Measurements from ENCODE around the gene PSME1. TPM values are rescaled to one million over a fixed set of nuclear protein-coding genes. Genes with fewer than 3 reads are reported as not detected.

PSME1 gene
- total and polyA plus RNA-seq, 2 of the 13 experiments (the other 11 are each of a cell fraction or from before 2014, with no cell fraction given) = 159 to 608 TPM

DNA sequence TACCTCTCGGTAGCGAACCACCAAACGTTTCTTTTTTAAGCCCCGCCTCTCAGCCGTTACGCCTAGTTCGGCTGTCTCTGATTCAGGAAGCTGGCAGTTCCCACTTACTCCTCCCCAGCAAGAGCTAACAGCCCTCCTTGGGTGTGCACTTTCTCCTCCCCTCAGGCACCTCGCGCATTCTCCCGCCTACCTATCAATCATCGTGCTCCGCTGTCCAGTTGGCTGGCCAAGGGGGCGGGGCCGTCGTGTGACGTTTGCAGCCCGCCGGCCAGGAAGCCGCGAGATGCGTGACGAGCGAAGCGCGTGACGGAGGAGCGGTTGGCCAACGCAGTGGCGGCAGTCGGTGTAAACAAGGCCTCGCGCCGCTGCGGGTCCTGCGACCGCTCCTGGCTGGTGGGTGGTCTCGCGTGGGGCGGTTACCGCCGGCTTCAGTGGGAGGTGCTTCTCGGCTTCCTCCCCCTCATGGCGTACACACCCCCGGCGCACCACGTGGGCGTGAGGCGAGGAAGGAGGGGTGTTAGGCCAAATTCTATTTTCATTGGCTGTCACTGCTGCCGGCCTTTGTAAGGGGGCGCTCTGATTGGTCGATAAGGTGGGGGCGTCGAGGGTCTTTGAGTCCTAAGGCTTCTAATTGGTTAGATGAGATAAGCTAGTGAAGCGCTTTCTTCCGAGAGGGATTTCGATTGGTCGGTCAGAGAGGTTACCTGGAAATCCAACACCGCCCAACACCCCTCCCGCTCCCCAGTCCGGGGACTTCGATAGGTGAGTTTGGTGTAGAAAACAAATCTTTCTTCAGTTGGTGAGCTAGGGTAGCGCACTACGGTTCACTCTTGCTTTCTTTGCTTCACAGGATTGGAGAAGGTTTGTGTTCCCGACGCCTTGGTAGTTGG lies 21.2 kb upstream of the PSME1 start, which contains the start of the genes DCAF11 and NRL (continued):
- TF ChIP-seq ZNF550 (CRISPR knock-in tag; IDR thresholded peaks at IDR 0.05; ENCODE audit: borderline replicate concordance) (peak; percentile 82; the same call in 1 of the 2 replicates), TOE1 (CRISPR knock-in tag; IDR thresholded peaks at IDR 0.05) (no peak; the same call in 1 of the 2 replicates), JUND (CRISPR knock-in tag; IDR thresholded peaks at IDR 0.05) (peak; percentile 37; the same call in 1 of the 2 replicates), ZNF354B (CRISPR knock-in tag; IDR thresholded peaks at IDR 0.05) (no peak), ZNF556 (CRISPR knock-in tag; IDR thresholded peaks at IDR 0.05; ENCODE audit: borderline replicate concordance) (peak; percentile 41; the same call in 1 of the 2 replicates), HDAC1 (CRISPR knock-in tag; IDR thresholded peaks at IDR 0.05) (no peak), HNF4A (CRISPR knock-in tag; IDR thresholded peaks at IDR 0.05) (peak; percentile 57), MTA1 (CRISPR knock-in tag; IDR thresholded peaks at IDR 0.05; ENCODE audit: borderline replicate concordance) (peak; percentile 98; the same call in 1 of the 2 replicates), MED8 (CRISPR knock-in tag; IDR thresholded peaks at IDR 0.05; ENCODE audit: insufficient replicate concordance) (peak; percentile 67), NFIC (IDR thresholded peaks at IDR 0.05; ENCODE audit: low read length) (no peak), RCOR2 (CRISPR knock-in tag; IDR thresholded peaks at IDR 0.05) (peak; percentile 86), CEBPB (IDR thresholded peaks at IDR 0.05; ENCODE audit: borderline replicate concordance, low read depth, low read length) (peak; percentile 83; the same call in 1 of the 2 replicates), ZNF180 (CRISPR knock-in tag; IDR thresholded peaks at IDR 0.05; ENCODE audit: borderline replicate concordance, low read depth) (peak; percentile 74; the same call in 1 of the 2 replicates), PRMT3 (CRISPR knock-in tag; IDR thresholded peaks at IDR 0.05; ENCODE audit: borderline replicate concordance, low read depth) (no peak), YY1 (IDR thresholded peaks at IDR 0.05; ENCODE audit: insufficient read depth, insufficient replicate concordance, low read depth, low read length) (peak; percentile 84)
- TF ChIP-seq, protein P1, sequence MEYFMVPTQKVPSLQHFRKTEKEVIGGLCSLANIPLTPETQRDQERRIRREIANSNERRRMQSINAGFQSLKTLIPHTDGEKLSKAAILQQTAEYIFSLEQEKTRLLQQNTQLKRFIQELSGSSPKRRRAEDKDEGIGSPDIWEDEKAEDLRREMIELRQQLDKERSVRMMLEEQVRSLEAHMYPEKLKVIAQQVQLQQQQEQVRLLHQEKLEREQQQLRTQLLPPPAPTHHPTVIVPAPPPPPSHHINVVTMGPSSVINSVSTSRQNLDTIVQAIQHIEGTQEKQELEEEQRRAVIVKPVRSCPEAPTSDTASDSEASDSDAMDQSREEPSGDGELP (IDR thresholded peaks at IDR 0.05; ENCODE audit: borderline replicate concordance, low read depth) = peak; percentile 19; the same call in 1 of the 2 replicates
- TF ChIP-seq, protein P2, sequence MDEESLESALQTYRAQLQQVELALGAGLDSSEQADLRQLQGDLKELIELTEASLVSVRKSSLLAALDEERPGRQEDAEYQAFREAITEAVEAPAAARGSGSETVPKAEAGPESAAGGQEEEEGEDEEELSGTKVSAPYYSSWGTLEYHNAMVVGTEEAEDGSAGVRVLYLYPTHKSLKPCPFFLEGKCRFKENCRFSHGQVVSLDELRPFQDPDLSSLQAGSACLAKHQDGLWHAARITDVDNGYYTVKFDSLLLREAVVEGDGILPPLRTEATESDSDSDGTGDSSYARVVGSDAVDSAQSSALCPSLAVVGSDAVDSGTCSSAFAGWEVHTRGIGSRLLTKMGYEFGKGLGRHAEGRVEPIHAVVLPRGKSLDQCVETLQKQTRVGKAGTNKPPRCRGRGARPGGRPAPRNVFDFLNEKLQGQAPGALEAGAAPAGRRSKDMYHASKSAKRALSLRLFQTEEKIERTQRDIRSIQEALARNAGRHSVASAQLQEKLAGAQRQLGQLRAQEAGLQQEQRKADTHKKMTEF (CRISPR knock-in tag; IDR thresholded peaks at IDR 0.05) = peak; percentile 99
- TF ChIP-seq, protein P3, sequence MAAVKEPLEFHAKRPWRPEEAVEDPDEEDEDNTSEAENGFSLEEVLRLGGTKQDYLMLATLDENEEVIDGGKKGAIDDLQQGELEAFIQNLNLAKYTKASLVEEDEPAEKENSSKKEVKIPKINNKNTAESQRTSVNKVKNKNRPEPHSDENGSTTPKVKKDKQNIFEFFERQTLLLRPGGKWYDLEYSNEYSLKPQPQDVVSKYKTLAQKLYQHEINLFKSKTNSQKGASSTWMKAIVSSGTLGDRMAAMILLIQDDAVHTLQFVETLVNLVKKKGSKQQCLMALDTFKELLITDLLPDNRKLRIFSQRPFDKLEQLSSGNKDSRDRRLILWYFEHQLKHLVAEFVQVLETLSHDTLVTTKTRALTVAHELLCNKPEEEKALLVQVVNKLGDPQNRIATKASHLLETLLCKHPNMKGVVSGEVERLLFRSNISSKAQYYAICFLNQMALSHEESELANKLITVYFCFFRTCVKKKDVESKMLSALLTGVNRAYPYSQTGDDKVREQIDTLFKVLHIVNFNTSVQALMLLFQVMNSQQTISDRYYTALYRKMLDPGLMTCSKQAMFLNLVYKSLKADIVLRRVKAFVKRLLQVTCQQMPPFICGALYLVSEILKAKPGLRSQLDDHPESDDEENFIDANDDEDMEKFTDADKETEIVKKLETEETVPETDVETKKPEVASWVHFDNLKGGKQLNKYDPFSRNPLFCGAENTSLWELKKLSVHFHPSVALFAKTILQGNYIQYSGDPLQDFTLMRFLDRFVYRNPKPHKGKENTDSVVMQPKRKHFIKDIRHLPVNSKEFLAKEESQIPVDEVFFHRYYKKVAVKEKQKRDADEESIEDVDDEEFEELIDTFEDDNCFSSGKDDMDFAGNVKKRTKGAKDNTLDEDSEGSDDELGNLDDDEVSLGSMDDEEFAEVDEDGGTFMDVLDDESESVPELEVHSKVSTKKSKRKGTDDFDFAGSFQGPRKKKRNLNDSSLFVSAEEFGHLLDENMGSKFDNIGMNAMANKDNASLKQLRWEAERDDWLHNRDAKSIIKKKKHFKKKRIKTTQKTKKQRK (IDR thresholded peaks at IDR 0.05; ENCODE audit: low read length) = peak; percentile 88
- TF ChIP-seq, protein P4, sequence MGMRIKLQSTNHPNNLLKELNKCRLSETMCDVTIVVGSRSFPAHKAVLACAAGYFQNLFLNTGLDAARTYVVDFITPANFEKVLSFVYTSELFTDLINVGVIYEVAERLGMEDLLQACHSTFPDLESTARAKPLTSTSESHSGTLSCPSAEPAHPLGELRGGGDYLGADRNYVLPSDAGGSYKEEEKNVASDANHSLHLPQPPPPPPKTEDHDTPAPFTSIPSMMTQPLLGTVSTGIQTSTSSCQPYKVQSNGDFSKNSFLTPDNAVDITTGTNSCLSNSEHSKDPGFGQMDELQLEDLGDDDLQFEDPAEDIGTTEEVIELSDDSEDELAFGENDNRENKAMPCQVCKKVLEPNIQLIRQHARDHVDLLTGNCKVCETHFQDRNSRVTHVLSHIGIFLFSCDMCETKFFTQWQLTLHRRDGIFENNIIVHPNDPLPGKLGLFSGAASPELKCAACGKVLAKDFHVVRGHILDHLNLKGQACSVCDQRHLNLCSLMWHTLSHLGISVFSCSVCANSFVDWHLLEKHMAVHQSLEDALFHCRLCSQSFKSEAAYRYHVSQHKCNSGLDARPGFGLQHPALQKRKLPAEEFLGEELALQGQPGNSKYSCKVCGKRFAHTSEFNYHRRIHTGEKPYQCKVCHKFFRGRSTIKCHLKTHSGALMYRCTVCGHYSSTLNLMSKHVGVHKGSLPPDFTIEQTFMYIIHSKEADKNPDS (CRISPR knock-in tag; IDR thresholded peaks at IDR 0.05) = no peak; the same call in 1 of the 2 replicates
- TF ChIP-seq, protein P5, sequence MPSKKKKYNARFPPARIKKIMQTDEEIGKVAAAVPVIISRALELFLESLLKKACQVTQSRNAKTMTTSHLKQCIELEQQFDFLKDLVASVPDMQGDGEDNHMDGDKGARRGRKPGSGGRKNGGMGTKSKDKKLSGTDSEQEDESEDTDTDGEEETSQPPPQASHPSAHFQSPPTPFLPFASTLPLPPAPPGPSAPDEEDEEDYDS (CRISPR knock-in tag; IDR thresholded peaks at IDR 0.05) = peak; percentile 89

Measured in HepG2 (cell line).